GM18508 (cell line): ENCODE measurements around the gene MAPKBP1.
"Not testable (repeated sequence)": the region's sequence is repeated elsewhere in the genome, so short reads cannot be mapped to it uniquely, and the experiment has no call there.

Experiments
- ATAC-seq: cut with Tn5 transposase; IDR thresholded peaks from one replicate; pipeline ENCODE4 v1.9.1; 2021; ENCODE audit warnings: moderate number of reproducible peaks; ENCODE audit not compliant: insufficient read depth, unreplicated experiment

Gene MAPKBP1

GRCh38 chr15:41823502-41823901, 49.2 kb downstream of the MAPKBP1 start:
- ATAC-seq: no peak

- no peak for ATAC-seq
Measured at GRCh38 chr15:41824062-41824745, 49.9 kb downstream of the MAPKBP1 start.

GRCh38 chr15:41825145-41825544, 50.9 kb downstream of the MAPKBP1 start:
- ATAC-seq: no peak

- no peak for ATAC-seq
Measured at GRCh38 chr15:41825572-41826535, 51.6 kb downstream of the MAPKBP1 start.

DNA sequence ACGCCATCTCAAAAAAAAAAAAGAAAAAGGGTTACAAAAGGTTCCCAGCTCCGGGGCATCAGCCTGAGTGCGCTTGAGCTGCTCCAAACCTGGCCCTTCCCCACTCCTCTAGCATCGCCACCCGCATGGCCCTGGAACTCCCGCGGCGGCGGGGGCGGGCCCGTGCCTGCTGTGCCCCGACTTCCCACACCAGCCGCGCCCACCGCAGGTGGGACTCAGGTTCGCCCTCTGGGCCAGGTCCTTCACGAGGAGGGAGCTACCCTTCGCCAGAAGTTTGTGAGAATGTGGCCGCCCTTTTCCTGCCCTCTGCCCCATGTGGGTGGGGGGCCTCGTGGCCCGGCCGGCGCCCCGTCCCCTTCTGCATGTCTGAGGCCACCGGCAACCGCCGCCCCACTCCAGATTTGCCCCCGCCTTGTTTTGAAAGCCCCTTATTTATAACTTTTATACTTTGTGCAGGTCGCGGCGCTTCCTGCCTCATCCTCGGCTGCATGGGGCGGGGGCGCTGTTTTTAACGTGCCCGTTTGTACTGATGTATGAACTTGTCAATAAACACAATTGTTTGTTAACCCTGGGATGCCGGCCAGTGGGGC, 53.1 kb downstream of the MAPKBP1 start:
- ATAC-seq: no peak

- ATAC-seq: no peak
Measured at GRCh38 chr15:41827880-41828806, 53.9 kb downstream of the MAPKBP1 start, which contains the start of gene JMJD7. JMJD7 (plus strand) TSS chr15:41828092; CDS start chr15:41828125, 33 bp downstream.

DNA sequence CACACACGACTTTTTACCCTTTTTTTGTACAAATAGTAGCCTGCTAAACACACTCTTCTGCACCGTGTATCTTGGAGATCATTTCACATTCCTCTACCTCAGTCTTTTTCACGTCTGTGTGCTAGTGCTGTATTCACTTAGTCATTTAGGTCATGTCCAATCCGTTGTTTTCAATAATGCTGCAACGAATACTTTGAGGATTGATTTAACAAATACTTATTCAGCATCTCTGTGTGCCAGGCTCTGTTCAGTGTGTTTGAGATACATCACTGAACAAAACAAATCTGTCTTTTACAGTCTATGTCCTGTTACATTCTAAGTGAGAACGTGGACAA, 54.5 kb downstream of the MAPKBP1 start:
- no peak for ATAC-seq

GRCh38 chr15:41829959-41830646, 55.8 kb downstream of the MAPKBP1 start:
- ATAC-seq: no peak

DNA sequence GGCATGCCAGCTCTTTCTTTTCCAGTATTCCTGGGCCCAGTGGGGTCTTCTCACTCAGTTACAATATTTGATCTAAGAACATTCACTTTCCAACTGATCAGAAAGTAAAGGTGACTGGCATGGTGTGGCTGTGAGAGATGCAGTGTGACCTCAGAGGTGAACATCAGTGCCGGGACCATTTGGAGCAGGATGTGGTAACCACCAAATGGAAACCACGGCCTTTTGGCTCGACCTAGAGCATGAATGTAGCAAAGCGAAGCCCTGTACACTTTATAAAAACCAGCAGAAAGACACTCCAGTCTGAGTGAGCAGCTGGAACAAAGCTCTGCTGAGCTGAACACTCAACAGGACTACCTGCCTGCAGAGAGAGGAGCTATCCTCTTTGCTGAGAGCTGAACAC, 57.0 kb downstream of the MAPKBP1 start:
- not testable (repeated sequence) for ATAC-seq

GRCh38 chr15:41832208-41832607, 57.9 kb downstream of the MAPKBP1 start:
- no peak for ATAC-seq

DNA sequence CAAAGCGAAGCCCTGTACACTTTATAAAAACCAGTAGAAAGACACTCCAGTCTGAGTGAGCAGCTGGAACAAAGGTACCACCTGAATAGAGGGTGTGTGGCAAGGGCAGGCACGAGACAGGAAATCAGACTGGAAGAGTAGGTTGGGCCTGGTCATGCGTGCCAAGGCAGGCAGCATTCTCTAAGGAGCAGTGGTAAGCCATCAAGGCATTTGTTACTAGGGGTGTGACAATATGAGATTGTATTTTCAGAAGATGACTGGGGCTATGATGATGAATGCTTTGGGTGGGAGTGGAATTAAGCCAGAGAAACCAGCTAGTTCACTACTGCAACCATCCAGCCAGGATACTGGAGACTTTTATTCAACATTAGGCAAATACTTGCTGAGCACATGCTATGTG, 58.6 kb downstream of the MAPKBP1 start:
- ATAC-seq: no peak

GRCh38 chr15:41834096-41834495, 59.8 kb downstream of the MAPKBP1 start:
- ATAC-seq: no peak

GRCh38 chr15:41836073-41836472, 61.8 kb downstream of the MAPKBP1 start:
- no peak for ATAC-seq

DNA sequence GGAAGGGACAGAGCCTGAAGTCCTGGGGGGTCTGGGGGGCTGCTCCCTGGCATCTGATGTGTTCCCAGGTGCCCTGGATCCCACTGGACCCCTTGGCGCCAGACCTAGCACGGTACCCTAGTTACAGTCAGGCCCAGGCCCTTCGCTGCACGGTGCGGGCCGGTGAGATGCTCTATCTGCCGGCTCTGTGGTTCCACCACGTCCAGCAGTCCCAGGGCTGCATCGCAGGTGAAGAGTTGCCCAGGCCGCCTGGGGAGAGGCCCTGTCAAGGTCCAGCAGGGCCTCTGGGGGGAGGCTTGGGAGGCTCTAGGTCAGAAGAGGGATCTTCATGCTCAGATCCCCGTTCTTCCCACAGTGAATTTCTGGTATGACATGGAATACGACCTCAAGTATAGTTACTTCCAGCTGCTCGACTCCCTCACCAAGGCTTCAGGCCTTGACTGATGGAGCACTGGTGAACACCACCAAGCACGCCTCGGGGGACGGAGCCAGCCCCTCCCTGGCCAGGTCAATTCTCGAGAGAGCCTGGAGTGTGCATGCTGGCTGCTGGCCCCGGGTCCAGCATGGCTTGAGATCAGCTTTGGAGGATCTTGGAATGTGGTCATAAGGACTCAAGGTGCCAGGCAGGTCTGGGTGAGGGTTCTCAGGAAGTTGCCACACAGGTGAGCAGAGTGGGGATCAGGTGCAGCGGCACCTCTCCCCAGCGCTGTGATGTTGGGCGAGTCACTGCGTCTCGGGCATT, 62.6 kb downstream of the MAPKBP1 start:
- ATAC-seq: no peak

DNA sequence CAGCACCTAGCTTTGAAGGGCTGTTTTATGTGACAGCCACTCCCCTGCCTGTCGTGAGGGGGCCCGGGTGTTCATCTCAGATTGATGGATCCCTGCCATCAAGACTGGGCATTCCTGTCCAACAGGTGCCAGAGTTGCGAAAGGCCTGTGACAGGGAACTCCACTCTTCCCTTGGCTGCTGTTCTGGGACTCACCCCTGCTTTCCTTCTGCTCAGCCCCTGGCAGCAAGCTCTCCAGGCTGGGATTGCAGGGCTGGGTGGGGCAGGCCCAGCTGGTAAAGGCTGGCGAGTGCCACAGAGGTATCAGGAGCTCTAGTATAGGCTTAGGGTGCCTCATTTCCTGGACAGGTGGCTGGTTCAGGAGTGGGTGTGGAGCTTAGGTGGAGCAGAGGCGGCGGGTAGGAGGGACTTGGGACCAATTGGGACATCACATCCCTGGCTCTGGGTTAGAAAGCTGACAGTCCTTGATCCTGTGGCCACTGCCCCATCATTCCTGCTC, 64.2 kb downstream of the MAPKBP1 start, which contains the start of gene PLA2G4B:
Gene PLA2G4B (plus strand): TSS at position 448 of the 498 bp plus-strand sequence. CDS start 67 bp downstream, outside the sequence.
- ATAC-seq: no peak

GRCh38 chr15:41839781-41840491, 65.7 kb downstream of the MAPKBP1 start:
- ATAC-seq: no peak

- no peak for ATAC-seq
Measured at GRCh38 chr15:41840673-41841072, 66.4 kb downstream of the MAPKBP1 start.

DNA sequence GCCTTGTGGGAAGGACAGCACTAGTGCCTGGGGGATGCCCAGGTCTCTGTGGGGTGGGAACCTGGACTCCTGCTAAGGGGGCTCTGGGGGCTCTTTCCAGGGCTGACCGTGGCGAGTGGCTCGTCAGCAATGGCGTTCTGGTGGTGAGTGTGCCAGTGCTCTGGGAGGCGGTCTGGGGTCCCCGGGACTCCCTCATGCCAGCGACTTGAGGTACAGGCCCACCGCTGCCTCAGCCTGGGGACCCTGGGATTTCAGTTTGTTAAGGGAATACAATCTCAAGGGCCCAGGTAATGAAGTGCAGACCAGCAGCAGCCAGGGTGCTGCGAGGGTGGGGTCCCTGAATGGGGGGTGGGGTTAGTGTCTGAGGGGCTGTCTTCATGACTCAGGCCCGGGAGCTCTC, 66.8 kb downstream of the MAPKBP1 start:
- no peak for ATAC-seq
